ENCODE results near the gene TGFBR3. TPM values are rescaled to one million over a fixed set of nuclear protein-coding genes. Genes with fewer than 3 reads are reported as not detected.

TGFBR3 gene
- total and polyA plus RNA-seq, 2 of the 8 experiments (the other 6 are each of a cell fraction or from before 2014, with no cell fraction given) = 2.0 to 6.1 TPM

DNA sequence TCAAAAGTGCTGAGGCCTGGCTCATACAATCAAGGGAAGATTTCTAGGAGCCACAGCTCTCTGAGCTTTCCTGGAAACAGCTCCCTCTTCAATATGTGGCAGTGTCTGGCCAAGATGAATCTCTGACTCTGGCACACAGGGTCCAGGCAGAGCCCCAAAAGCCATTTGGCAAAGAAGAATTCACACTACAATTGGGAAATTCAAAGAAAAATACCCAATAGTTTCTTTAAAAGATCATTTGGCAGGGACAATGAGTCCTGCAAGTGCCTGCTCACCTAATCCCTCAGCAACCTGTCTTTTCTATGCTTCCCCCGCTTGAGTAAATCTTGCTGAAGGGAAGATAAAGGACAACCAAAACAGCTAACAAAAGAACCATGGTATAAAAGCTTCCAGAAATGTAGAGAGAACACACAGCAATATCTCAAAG, 124.6 kb downstream of the TGFBR3 start:
- Histone ChIP-seq H3K4me2 (ENCODE audit: insufficient read depth in 1 of 2, low read depth in 2 of 2, low read length in 2 of 2) (no peak overlapping the region), H2AK5ac (ENCODE audit: low read depth, low read length) (no peak overlapping the region), H3K23ac (ENCODE audit: insufficient read length) (no peak overlapping the region), H2BK5ac (ENCODE audit: low read depth, low read length) (no peak overlapping the region), H2BK120ac (replicated peaks; ENCODE audit: low read depth, low read length) (no peak overlapping the region), H3K4me3 (ENCODE audit: extremely low read depth in 1 of 4, insufficient read depth in 2 of 4, low read depth in 3 of 4, low read length in 4 of 4) (no peak overlapping the region), H3K36me3 (ENCODE audit: control insufficient read depth in 2 of 4, insufficient read depth in 4 of 4, low read length in 3 of 4) (no peaks in the 10 kb centered on the region), H4K20me1 (replicated peaks in 1 of 2; ENCODE audit: control insufficient read depth in 1 of 2, insufficient read depth in 2 of 2, low read length in 2 of 2) (no peaks in the 10 kb centered on the region), H2BK15ac (ENCODE audit: low read length) (no peak overlapping the region), H2BK20ac (ENCODE audit: low read length) (no peak overlapping the region), H3K9me3 (ENCODE audit: insufficient read depth in 2 of 2, low read depth in 1 of 2, low read length in 1 of 2) (no peaks in the 10 kb centered on the region), H2AFZ (ENCODE audit: low read length) (no peak overlapping the region), H3K79me1 (ENCODE audit: low read depth, low read length) (no peaks in the 10 kb centered on the region), H3K56ac (replicated peaks; ENCODE audit: insufficient read length, low read depth, low read length) (no peak overlapping the region), H4K8ac (ENCODE audit: extremely low read depth, insufficient read depth, low read length) (no peak overlapping the region), H2BK12ac (ENCODE audit: low read depth, low read length) (no peak overlapping the region), H3K18ac (ENCODE audit: extremely low read depth, low read length) (no peak overlapping the region), H3K79me2 (ENCODE audit: control insufficient read depth in 1 of 2, insufficient read depth in 2 of 2, low read length in 2 of 2) (no peaks in the 10 kb centered on the region), H3K9ac (replicated peaks in 1 of 4; ENCODE audit: extremely low read depth in 1 of 4, low read depth in 3 of 4, low read length in 3 of 4) (no peak overlapping the region), H3K4me1 (replicated peaks in 1 of 4; ENCODE audit: control insufficient read depth in 3 of 4, insufficient read depth in 4 of 4, low read length in 3 of 4) (peaks cover 0 to 3% (median 0%) of the 10 kb centered on the region in 4 experiments; a peak in 1 of 7 replicates), H3K14ac (ENCODE audit: insufficient read length) (no peak overlapping the region), H3K23me2 (ENCODE audit: low read depth, low read length) (no peaks in the 10 kb centered on the region; the same call in 1 of the 2 replicates), H4K91ac (replicated peaks; ENCODE audit: insufficient read length, low read length) (no peak overlapping the region), H4K5ac (ENCODE audit: insufficient read length, low read depth, low read length) (no peak overlapping the region), H3K27ac (ENCODE audit: low read depth, low read length) (no peak overlapping the region), H3K27me3 (replicated peaks in 1 of 4; ENCODE audit: control insufficient read depth in 3 of 4, extremely low read depth in 1 of 4, insufficient read depth in 3 of 4, low read length in 3 of 4) (no peaks in the 10 kb centered on the region), H3K4ac (replicated peaks; ENCODE audit: insufficient read length, low read depth, low read length) (no peak overlapping the region)
- 91% methylated on average over 1 of the region's 1 CpG; no CpG with 5 or more reads in 1 of the 2 experiments for WGBS, 2 experiments (ENCODE audit: extremely low coverage in 1 of 2, insufficient coverage in 1 of 2, insufficient read length in 1 of 2, insufficient replicate concordance in 2 of 2, low coverage in 1 of 2, low lambda C conversion rate in 2 of 2, missing lambda C conversion rate in 1 of 2)
- CTCF ChIA-PET (ENCODE audit: partially characterized antibody) = interaction anchor here (0.6 to 1.6 kb wide), 4 partner anchors 11 to 637 kb away, joined by 3 to 4 read pairs (median 3); partner anchors contain the start of gene TGFBR3
- no peak for DNase-seq (ENCODE audit: low read depth in 1 of 2, low spot score in 2 of 2)
- no peak for FAIRE-seq
- POLR2A ChIA-PET (ENCODE audit: partially characterized antibody) = no interaction called here
- TF ChIP-seq RBBP5 (IDR thresholded peaks at IDR 0.05; ENCODE audit: borderline replicate concordance, low read depth, low read length) = no peak
- no peak for TF ChIP-seq SRF (IDR thresholded peaks at IDR 0.05; ENCODE audit: low read depth, low read length)
- TF ChIP-seq, protein P1, sequence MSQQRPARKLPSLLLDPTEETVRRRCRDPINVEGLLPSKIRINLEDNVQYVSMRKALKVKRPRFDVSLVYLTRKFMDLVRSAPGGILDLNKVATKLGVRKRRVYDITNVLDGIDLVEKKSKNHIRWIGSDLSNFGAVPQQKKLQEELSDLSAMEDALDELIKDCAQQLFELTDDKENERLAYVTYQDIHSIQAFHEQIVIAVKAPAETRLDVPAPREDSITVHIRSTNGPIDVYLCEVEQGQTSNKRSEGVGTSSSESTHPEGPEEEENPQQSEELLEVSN (IDR thresholded peaks at IDR 0.05) = no peak
- TF ChIP-seq CEBPB (IDR thresholded peaks at IDR 0.05; ENCODE audit: low read depth, low read length) = no peak
- TF ChIP-seq, protein P2, sequence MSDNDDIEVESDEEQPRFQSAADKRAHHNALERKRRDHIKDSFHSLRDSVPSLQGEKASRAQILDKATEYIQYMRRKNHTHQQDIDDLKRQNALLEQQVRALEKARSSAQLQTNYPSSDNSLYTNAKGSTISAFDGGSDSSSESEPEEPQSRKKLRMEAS (IDR thresholded peaks at IDR 0.05) = no peak
- no peak for TF ChIP-seq CTBP2 (IDR thresholded peaks at IDR 0.05; ENCODE audit: borderline replicate concordance, insufficient read depth, insufficient read length, low read length)
- TF ChIP-seq SP2 (IDR thresholded peaks at IDR 0.05; ENCODE audit: low read length) = no peak
- TF ChIP-seq HDAC2 (IDR thresholded peaks at IDR 0.05; ENCODE audit: borderline replicate concordance in 1 of 2, low read depth in 2 of 2, low read length in 2 of 2) = no peak
- no peak for TF ChIP-seq SUZ12 (IDR thresholded peaks at IDR 0.05; ENCODE audit: low read length)
- TF ChIP-seq RXRA (IDR thresholded peaks at IDR 0.05; ENCODE audit: insufficient read depth, low read depth, low read length) = no peak
- TF ChIP-seq BACH1 (IDR thresholded peaks at IDR 0.05; ENCODE audit: low read length) = no peak
- no peak for TF ChIP-seq NRF1 (IDR thresholded peaks at IDR 0.05; ENCODE audit: low read depth, low read length)
- TF ChIP-seq KDM1A (IDR thresholded peaks at IDR 0.05; ENCODE audit: borderline replicate concordance, low read length) = no peak

Measured in H1 (cell line).